Smooth muscle cell (in vitro differentiated cells): ENCODE results near the gene CAPN10. TPM values are rescaled to one million over a fixed set of nuclear protein-coding genes. Genes with fewer than 3 reads are reported as not detected.

Source experiments
- DNase-seq: peaks from one replicate; lab custom pipeline; 2025; ENCODE audit not compliant: unreplicated experiment; lab: John Stamatoyannopoulos, UW
- H2AFZ ChIP-seq: fragments of 200-600 bp; sonication (generic); 2 replicates; pipeline ENCODE4 v1.6.0; 2016; ENCODE audit warnings: antibody characterized with exemption, low read depth, mild to moderate bottlenecking
- H3F3A ChIP-seq: fragments of 200-600 bp; sonication (generic); 2 replicates; pipeline ENCODE4 v1.6.0; 2017; ENCODE audit warnings: antibody characterized with exemption, low read depth
- H3K27ac ChIP-seq: fragments of 200-600 bp; sonication (generic); 2 replicates; pipeline ENCODE4 v1.5.1; 2016; ENCODE audit warnings: low read depth, mild to moderate bottlenecking
- H3K27me3 ChIP-seq: fragments of 200-600 bp; sonication (generic); 2 replicates; pipeline ENCODE4 v1.6.1; 2016; ENCODE audit warnings: low read depth, mild to moderate bottlenecking
- H3K36me3 ChIP-seq: fragments of 200-600 bp; sonication (generic); 2 replicates; pipeline ENCODE4 v1.5.1; 2016; ENCODE audit warnings: low read depth
- H3K4me1 ChIP-seq: fragments of 200-600 bp; sonication (generic); 2 replicates; pipeline ENCODE4 v1.5.1; 2016; ENCODE audit warnings: low read depth
- H3K4me2 ChIP-seq: fragments of 200-600 bp; sonication (generic); 2 replicates; pipeline ENCODE4 v1.6.0; 2016; ENCODE audit warnings: mild to moderate bottlenecking
- H3K4me3 ChIP-seq: fragments of 200-600 bp; sonication (generic); 2 replicates; pipeline ENCODE4 v1.5.1; 2016; ENCODE audit warnings: mild to moderate bottlenecking
- H3K79me2 ChIP-seq: fragments of 200-600 bp; sonication (generic); 2 replicates; pipeline ENCODE4 v1.6.0; 2016; ENCODE audit warnings: low read depth, mild to moderate bottlenecking
- H3K9ac ChIP-seq: fragments of 200-600 bp; sonication (generic); 2 replicates; pipeline ENCODE4 v1.6.0; 2016; ENCODE audit warnings: low read depth
- H3K9me3 ChIP-seq: fragments of 200-600 bp; sonication (generic); replicated peaks from 2 replicates; pipeline ENCODE4 v1.5.1; 2016; ENCODE audit warnings: low read depth
- H4K20me1 ChIP-seq: fragments of 200-600 bp; sonication (generic); 2 replicates; pipeline ENCODE4 v1.6.0; 2016; ENCODE audit warnings: low read depth
- CTCF ChIP-seq: fragments of 200-600 bp; sonication (generic); IDR thresholded peaks from 2 replicates; pipeline ENCODE4 v1.5.1; 2017; ENCODE audit warnings: borderline replicate concordance, mild to moderate bottlenecking, antibody characterized with exemption; ENCODE audit not compliant: insufficient read depth, poor library complexity, severe bottlenecking
- WGBS: methylation state at CpG from one replicate; pipeline ENCODE4 v1.1.7; 2016; ENCODE audit warnings: low lambda C conversion rate; 5-methylcytosine and 5-hydroxymethylcytosine counted together
- polyA plus RNA-seq: library from polyadenylated mRNA; unstranded; fragments of >200 nt; fragmentation: Nextera tagmentation; extraction: Ambion mirVana; gene quantifications from 2 replicates; pipeline ENCODE4 v1.2.1, GENCODE V29; 2016
- total RNA-seq: library from RNA; depleted of rRNA; stranded (reverse); fragments of >200 nt; gene quantifications from 2 replicates; pipeline ENCODE4 v1.2.3, GENCODE V29; 2014

CAPN10 gene
- total and polyA plus RNA-seq, 2 experiments from 2014 or later, result 6.6 to 17.0 TPM

GRCh38 chr2:240644171-240644651 lies 57.7 kb downstream of the CAPN10 start:
- H3K4me3 ChIP-seq, result no peak overlapping the region
- no peaks in the 10 kb centered on the region for H3K9me3 ChIP-seq
- no peaks in the 10 kb centered on the region for H4K20me1 ChIP-seq
- H3K27ac ChIP-seq, result no peak overlapping the region
- no peaks in the 10 kb centered on the region for H3K79me2 ChIP-seq
- DNase-seq, result no peak
- 86% methylated on average over 13 of the region's 14 CpGs for WGBS
- H3K36me3 ChIP-seq, result no peaks in the 10 kb centered on the region
- peaks cover 4% of the 10 kb centered on the region for H3K4me1 ChIP-seq
- no peak overlapping the region for H2AFZ ChIP-seq
- peaks cover 17% of the 10 kb centered on the region for H3K27me3 ChIP-seq
- H3K9ac ChIP-seq, result no peak overlapping the region
- H3F3A ChIP-seq, result no peaks in the 10 kb centered on the region
- TF ChIP-seq CTCF, result no peak
- H3K4me2 ChIP-seq, result no peak overlapping the region

- Histone ChIP-seq H2AFZ (no peak overlapping the region), H3K27me3 (peaks cover 21% of the 10 kb centered on the region), H3K79me2 (no peaks in the 10 kb centered on the region), H3K36me3 (no peaks in the 10 kb centered on the region), H3K4me2 (no peak overlapping the region), H3K4me1 (peaks cover 6% of the 10 kb centered on the region), H3K9me3 (no peaks in the 10 kb centered on the region), H3K4me3 (no peak overlapping the region), H3F3A (no peaks in the 10 kb centered on the region), H3K9ac (no peak overlapping the region), H3K27ac (no peak overlapping the region), H4K20me1 (no peaks in the 10 kb centered on the region)
- no peak for DNase-seq
- no peak for TF ChIP-seq CTCF
- WGBS, result 83% methylated on average over 8 of the region's 8 CpGs
Observed at GRCh38 chr2:240644859-240645301, 58.3 kb downstream of the CAPN10 start.

- Histone ChIP-seq H3K9me3 (no peaks in the 10 kb centered on the region), H3K36me3 (no peaks in the 10 kb centered on the region), H4K20me1 (no peaks in the 10 kb centered on the region), H3K4me1 (peaks cover 6% of the 10 kb centered on the region), H3K4me2 (no peak overlapping the region), H3K27me3 (peaks cover 21% of the 10 kb centered on the region), H3K79me2 (no peaks in the 10 kb centered on the region), H3K27ac (no peak overlapping the region), H2AFZ (no peak overlapping the region), H3F3A (no peaks in the 10 kb centered on the region), H3K4me3 (no peak overlapping the region), H3K9ac (no peak overlapping the region)
- 91% methylated on average over 10 of the region's 10 CpGs for WGBS
- TF ChIP-seq CTCF, result no peak
- DNase-seq, result no peak
Observed at GRCh38 chr2:240645346-240645745, 58.8 kb downstream of the CAPN10 start.

- H3K27me3 ChIP-seq, result peaks cover 21% of the 10 kb centered on the region
Observed at GRCh38 chr2:240645801-240646175, 59.3 kb downstream of the CAPN10 start.

More at GRCh38 chr2:240645801-240646175, 59.3 kb downstream of the CAPN10 start:
- no peak overlapping the region for H3K9ac ChIP-seq
- H4K20me1 ChIP-seq, result no peaks in the 10 kb centered on the region
- no peaks in the 10 kb centered on the region for H3K79me2 ChIP-seq
- H2AFZ ChIP-seq, result no peak overlapping the region
- no peak overlapping the region for H3K27ac ChIP-seq
- H3K36me3 ChIP-seq, result no peaks in the 10 kb centered on the region
- H3F3A ChIP-seq, result no peaks in the 10 kb centered on the region
- no peak for DNase-seq
- H3K4me1 ChIP-seq, result peaks cover 6% of the 10 kb centered on the region
- no peak for TF ChIP-seq CTCF
- H3K4me3 ChIP-seq, result no peak overlapping the region
- 94% methylated on average over 10 of the region's 10 CpGs for WGBS
- H3K9me3 ChIP-seq, result no peaks in the 10 kb centered on the region
- no peak overlapping the region for H3K4me2 ChIP-seq
